Activated CD4-positive, alpha-beta T cell treated with anti-CD3 and anti-CD28 coated beads for 24 hours (primary cell): Measurements from ENCODE around the gene TRDN.
A peak's percentile ranks its signal among the peaks of the same experiment; 100 is the strongest.
"Not testable (repeated sequence)": the region's sequence is repeated elsewhere in the genome, so short reads cannot be mapped to it uniquely, and the experiment has no call there.

Experiments used
- DNase-seq, 2 donors: peaks; one replicate each; pipeline ENCODE4 v3.0.0-alpha.2; 2020; ENCODE audit warnings: low read depth in 2 of 2

The TRDN gene

DNA sequence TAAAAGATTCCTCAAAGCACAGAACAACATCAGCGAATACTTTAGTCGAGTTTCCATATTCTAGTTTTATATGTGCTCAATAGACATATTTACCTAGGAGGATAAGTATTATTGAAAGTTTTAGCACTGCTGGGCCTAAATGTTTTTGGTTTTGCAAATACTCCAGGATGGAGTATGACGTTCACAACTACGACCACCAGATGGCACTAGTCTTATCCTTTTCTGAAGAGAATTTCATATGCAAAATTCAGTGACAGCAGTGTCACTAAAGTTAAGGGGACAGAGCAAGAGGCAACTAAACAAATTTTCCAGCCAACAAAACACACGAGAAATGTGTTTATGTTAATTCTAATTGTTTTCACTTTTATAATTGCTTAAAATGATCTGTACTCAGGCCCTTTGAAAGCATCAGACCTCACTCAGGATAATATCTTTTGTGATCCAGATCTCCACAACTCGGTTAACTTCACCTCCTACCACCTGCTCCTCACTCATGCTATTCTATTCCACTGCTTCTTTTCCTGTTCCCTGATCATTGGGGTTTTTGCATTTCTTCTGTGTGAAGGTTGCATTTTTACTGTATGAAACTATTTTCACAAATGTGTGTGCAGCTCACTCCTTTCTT is 220.8 kb downstream of the TRDN start:
- DNase-seq: peak in 1 of 2 donors; percentile 18

DNA sequence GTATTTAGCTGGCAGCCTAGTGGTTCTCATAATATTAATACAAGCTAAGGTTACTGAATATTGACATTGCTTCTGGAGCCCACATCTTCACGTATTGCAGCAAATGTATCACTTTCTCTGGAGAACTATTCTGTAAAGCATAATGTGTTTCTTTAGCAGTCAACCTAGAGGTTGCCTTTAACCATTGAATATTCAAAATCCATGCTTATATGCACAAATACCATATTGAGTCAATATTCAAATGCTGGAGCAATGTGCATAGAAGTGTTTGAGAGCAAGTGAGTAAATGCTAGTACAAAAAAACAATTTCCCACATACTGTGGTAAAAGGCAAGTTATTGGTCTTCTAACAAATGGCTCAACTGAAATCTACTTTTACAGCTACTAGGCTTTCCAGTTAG is 231.8 kb downstream of the TRDN start:
- DNase-seq: no peak

DNA sequence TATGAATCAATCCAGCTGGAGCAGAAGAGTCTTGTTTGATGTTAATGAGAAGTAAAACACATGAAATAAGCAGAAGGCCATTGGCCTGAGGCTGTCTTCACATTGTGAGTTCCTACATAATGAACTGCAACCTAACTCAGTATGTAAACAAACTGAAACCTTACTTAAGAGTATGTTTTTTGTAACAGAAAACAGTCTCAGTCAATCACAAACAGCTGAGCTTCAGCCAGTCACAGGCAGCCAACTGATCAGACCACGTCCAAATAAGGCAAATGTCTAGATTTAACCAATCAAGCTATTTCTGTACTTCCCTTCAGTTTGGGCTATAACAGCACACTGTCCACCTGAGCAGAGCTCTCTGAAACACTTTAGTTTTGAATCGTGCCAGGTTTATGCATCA is 234.7 kb downstream of the TRDN start:
- DNase-seq: no peak

DNA sequence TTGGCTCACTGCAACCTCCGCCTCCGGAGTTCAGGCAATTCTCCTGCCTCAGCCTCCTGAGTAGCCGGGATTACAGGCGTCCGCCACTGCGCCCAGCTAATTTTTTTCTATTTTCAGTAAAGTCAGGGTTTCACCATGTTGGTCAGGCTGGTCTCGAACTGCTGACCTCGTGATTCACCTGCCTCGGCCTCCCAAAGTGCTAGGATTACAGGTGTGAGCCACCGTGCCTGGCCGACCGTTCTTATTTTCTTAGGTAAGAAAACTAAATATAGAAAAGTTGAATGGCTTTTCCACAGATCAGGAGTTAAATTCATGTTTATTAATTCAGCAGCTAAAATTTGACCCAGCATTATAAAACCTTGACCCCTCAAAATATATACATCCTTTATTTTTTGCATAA is 238.7 kb downstream of the TRDN start:
- DNase-seq: no peak

DNA sequence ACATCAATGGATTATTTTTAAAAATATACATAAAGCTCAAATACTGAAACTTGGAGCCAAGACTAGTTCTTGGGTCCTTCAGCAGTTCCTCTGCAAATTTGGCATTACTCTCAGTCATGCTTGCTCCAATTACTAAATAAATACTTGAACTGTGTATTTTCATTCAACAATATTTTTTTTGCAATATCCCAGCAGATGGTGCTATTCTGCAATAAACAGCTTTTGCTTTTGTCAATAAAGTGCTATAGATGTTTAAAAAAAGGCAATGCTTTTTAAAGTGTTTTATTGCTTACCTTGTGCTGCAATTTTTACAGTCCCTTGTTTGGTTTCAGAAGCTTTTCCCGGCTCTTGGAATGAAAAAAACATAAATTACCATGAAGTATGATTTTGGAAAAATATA is 243.4 kb downstream of the TRDN start:
- DNase-seq: no peak

DNA sequence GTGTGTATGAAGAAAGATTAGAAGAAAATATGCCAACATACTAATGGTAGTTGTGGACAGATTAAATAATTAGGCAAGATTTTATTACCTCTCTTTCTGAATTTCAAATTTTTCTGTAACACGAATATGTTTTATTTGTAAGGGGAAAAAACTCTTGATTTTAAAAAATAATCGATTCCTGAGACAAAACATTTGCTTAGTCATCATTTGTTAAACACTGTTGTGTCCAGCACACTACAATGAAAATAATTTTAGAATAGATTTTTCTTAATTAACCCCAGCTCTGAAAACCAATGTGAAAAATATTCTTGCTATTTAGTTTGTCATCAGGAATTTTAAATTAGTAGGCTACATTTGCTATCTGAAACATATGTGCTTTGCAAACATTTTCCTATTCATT is 253.0 kb downstream of the TRDN start:
- no peak for DNase-seq

DNA sequence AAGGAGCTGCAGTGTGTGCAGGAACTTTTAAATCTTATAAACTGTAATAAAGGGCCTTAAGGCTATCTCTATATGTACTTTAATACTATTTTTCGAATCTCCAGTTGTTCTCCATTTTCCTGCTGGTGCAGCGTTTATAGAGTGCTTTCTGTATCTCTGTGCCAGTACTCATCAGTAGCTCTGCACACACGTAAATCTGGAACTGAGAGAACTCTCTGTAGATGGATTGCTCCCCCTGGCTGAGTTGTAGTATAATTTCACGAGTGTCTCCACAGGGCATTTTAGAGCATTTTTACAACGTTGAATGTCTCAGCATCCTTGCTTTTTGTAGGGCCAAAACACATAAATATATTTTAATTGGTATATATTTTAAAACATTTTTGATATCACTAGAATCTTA is 256.5 kb downstream of the TRDN start:
- no peak for DNase-seq

DNA sequence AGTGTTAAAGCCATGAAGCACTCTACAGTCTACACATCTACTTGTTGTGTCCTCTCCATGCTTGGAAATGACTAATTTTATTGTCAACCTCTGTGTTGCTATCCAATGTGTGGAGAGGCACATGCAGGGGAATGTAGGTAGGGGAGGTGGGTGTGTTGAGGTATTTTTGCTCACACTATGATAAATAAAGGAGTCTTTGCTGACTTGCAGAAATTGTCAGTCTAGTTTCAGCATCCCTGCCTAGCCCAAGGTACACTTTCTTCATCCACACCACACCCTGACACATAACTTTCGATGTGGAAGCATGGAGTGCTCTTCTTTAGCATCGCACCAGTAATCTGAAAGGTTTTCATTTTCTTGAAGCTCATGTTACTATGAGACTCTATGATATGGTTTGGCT is 264.0 kb downstream of the TRDN start:
- no peak for DNase-seq

DNA sequence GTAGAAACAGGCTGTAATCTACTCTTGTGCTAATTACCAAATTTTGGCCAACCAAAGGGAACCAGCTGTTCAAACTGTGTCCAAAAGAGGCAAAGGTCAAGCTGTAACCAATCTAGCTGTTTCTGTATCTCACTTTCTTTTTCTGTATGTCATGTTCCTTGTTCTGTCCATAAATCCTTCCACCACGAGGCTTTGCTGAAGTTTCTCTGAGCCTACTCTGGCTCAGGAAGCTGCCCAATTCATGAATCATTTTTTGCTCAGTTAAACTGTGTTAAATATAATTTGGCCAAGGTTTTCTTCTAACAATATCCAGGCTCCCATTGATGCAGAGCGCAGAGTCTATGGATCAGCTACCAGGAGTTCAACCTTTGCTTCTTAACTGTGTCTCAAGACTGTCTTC is 272.8 kb downstream of the TRDN start:
- DNase-seq: no peak

DNA sequence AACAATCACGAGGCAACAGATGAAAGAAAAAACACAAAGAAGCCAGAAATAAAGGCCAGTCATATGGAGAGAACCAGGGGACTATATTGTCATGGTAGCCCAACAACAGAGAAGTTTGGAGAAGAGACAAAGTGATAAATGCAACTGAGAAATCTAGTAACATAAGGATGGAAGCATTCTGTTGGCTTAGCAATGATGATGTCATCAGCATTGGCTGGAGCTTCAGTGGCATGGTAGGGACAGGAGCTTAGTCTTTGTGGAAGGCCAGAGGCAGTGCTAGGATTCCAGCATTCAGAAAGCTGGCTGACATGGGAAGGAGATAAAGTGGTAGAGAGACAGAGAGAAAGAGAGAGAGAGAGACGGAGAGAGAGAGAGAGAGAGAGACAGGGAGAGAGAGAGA is 276.4 kb downstream of the TRDN start:
- no peak for DNase-seq

DNA sequence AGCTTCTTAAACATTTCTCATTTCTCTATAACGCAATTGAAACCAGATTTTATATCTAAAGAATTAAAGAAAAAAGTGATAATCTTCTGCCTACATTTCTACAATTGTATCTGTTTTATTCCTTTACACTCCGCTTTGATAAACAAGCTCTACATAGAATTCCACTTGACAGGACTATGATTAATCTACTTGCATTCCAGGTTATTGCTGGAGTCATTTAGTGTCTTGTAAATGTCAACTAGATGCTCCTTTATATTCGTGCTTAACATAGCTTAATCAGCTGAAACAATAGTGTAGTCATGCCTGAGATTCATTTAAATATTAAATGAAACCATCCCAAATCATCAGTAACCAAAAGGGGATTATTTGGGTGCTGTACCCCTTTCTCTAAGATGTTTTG is 284.0 kb downstream of the TRDN start:
- no peak for DNase-seq

DNA sequence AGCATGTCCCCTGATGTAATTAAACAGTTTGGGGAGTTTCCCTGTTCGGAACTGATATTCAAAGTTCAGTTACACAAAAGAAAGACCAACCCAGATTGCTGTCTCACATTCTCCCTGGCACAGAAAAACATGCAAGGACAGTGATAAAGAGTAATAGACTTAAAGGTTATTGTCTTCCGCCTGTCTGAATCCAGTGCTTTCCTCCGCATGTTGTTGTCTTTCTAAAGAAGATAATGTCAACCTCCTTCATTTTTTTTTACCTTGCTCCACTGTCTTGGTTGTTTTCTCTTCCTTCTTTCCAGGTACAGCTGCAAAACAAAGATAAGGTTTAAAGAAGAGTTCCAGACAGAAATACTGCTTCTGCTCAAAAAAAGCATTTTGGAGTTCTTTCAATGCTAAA is 284.5 kb downstream of the TRDN start:
- DNase-seq: no peak

DNA sequence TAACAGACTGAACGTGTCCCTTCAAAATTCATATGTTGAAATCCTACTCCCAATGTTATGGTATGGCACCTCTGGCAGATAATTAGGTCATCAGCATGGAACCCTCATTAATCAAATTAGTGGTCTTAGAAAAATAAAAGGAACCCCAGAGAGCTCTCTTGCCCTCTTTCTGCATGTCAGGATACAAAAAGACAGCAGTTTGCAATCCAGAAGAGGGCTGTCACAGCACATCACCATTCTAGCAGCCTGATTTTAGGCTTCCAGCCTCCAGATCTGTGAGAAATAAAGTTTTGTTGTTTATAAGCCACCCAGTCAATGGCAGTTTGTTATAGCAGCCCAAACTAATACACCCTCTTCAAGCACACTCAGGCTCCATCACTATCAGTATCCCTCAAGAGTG is 292.9 kb downstream of the TRDN start:
- no peak for DNase-seq

DNA sequence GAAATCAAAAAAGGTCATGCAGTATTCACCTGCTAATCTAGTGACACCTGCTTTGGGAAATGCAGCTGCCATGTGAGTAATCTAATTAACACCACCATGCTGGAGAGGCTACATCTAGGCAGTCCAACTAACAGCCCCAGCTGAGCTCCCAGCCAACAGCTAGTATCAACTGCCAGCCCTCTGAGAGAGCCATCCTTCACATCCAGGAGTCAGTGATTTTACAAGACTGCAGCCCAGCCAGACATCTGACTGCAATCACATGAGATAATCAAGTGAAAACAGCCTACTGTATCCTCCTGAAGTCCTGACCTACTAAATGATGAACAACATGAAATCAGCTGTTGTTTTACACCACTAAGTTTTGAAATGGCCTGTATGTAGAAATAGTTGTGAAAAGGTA is 298.4 kb downstream of the TRDN start:
- no peak for DNase-seq

DNA sequence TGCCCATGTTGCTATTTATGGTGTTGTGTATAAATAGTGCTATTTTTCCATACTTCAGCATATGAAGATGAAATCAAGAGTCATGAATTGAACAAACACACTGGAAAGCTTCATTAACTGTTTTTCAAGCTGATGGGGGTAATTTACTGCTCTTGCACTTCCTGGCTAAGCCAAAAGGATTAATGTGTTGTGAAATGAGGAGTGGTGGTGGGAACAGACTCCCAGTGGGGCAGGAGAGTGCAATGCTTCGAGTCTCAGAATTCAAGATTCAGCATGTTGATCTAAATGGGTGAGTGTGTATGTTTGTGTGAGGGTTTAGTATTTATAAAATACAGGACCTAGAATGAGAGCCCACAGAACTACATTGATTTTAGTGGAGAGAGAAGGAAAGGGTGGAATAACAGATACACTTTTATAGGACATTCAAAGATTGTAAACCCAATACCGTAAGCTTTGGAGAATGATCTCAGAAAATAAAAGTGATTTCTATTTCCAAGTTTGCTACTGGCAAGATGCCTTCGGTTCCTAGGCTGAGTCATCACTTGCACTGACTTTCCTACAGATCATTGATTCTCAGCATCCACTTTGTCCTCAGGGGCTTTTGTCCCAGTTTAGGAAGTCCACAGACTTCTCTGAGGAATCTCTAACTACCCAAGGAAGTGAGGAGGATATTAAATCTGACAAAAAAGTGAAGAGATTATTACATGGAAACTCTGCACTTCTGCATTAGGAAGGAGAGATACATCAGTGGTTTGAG is 303.6 kb downstream of the TRDN start:
- no peak for DNase-seq

DNA sequence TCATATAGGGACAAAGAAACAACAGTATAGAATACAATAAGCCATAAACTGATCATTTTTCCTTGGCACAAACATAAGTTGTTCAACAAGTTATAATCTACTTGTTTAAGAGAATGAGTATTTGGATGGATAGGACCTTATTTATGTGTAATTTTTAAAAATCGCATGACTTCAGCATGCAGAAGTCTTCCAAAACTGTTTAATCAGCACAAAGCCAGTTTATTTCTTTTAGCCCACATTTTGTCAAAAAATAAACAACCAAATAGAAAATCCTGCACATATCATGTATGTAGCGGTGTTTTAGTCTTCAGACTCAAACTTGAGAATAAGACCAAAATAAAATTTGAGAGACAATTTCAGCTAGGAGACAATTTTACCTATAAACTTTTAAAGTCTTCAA is 304.7 kb downstream of the TRDN start:
- DNase-seq: no peak

DNA sequence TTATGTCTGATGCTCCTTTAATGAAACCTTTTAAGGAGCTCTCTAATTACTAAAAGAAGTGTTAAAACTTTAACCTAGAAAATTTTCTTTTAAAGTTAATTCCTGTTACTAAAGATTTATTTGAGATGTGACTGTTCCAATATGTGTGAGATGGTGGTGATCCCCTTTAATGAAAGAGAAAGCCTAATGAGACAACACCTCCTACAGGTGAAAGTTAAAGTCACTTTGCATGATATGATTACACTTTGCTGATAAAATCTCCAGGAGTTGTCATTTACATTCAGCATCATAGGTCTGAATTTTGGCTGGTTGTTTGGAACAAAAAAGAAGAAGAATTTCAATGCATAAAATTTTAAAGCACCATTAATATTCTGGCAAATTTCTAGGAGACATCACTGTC is 307.4 kb downstream of the TRDN start:
- no peak for DNase-seq

DNA sequence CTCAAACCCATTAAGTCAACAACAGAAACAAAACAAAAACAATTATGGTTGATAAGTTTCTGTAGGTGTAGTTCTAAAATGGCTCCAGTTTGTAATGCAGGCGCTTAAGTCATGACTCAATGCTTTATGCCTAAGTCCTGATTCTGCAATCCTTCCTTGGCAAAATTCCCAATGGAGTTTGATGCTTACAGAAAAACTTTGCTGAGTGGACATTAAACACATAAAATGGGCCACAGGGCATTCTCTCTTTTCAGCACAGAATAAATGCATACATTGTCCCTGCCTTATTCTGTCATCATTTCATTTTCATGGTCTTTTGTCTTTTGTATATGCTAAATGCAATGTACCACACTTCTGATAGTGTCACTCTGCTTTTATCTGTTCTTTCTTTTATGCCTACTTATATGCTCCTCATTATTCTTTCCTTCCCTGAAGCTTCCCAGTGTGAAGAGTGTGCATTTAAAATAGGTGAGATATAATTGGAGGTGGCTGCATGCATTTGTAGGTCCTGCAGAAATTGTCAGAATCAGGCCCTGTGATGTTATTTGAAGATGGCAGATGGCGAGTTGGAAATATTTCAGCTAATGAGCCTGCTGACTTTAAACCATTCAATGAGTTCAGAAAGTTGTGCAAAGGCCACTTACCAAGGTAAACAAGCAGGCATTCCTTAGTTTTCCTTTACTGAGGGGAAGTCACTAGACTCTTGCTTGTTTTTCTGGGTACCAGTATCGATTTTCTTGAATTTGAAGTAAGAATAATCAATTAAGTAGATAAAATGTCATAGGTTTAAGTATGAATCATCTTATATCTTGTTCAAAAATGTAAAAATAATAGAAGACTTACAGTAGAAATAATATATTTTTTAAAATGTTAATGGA is 313.1 kb downstream of the TRDN start:
- no peak for DNase-seq

DNA sequence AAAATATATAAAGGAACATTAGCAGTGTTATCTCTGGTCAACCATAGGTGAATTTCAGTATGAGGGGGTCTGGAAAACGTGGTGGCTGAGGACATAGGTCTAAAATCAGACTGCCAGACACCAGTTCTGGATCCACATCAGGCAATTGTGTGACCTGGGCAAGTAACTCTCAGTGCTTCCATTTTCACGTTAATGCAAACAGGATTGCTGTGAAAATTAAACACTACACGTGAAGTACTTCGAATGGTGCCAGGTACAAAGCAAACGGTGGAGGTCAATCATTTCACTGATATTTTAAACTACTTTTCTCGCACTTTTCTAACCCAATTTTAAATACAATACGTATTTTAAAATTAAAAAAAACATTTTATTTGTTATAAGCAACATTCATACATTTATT is 315.7 kb downstream of the TRDN start:
- DNase-seq: no peak

DNA sequence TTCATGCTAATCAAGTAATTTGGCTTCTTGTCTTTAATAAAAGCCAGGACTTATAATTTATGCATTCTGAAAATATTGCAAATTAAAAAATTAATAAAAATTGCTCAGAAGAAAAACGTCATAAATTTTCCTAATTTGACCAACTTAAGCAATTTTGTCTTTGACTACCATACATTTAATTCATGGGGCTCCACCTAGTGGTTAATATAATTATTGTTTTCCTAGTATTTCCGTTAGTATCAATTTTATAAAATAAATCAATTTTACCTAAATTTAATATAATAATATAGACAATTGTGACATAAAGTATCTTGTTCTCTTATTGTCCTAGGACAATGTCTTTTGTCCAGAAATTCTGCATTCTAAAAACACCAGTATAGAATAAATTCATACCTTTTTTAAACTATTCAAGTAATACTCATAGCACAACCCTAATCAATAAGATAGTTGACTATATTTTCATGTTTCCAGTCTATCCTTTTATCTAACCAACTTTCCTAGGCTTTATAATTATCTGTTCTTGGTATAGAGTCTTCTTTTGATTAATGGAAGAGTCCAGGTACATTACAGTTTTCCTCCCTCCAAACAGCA is 319.9 kb downstream of the TRDN start:
- no peak for DNase-seq

DNA sequence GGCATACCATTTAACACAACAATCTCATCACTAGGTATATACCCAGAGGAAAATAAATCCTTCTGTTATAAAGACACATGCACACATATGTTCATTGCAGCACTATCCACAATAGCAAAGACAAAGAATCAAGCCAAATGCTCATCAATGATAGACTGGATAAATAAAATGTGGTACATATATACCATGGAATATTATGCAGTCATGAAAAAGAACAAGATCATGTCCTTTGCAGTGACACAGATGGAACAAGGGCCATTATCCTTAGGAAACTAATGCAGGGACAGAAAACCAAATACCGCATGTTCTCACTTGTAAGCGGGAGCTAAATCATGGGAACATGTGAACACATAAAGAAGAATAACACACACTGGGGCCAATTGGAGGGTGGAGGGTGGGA is 322.3 kb downstream of the TRDN start:
- DNase-seq: not testable (repeated sequence)

DNA sequence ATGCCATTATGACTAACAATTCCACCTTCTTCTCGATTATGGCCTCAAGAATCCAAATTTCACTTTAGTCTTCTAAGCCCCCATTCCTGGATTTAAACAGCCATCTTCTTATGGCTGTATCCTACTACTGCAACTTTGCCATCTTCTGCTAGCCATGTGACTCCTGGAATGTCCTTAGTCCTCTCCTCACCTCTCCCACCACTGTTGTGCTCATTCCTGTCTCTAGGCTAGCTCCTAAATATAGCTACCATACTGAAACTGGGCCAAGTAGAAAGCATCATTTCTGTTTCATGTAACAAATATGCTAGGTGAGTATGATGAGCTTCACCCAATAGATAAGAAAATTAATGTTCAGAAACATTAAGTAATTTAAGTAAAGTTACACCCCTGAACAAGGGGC is 327.6 kb downstream of the TRDN start:
- DNase-seq: no peak

DNA sequence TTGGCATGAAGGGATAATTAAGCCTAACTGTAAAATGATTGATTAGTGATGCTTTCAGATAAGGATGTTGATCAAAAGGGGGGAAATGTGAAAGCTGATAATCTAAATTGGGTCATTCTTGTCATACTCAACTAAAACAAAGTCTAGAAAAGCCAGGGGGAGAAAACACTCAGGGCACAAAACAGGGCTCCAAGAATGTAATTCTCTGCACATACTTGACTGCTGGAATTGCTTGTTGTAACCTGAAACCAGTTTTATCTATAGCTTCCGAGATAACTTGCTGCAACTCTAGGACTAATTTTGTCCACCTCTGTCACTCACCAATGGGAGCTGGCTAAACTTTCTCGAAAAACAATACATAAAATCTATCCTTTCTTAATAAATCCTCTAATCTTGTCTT is 330.4 kb downstream of the TRDN start:
- no peak for DNase-seq
